Measurements from ENCODE around the gene BSG. TPM values are rescaled to one million over a fixed set of nuclear protein-coding genes. Genes with fewer than 3 reads are reported as not detected.

The BSG gene
- total and polyA plus RNA-seq, 9 of the 15 experiments (the other 6 are each of a cell fraction or from before 2014, with no cell fraction given) = 4.6 to 495 (median 187) TPM

DNA sequence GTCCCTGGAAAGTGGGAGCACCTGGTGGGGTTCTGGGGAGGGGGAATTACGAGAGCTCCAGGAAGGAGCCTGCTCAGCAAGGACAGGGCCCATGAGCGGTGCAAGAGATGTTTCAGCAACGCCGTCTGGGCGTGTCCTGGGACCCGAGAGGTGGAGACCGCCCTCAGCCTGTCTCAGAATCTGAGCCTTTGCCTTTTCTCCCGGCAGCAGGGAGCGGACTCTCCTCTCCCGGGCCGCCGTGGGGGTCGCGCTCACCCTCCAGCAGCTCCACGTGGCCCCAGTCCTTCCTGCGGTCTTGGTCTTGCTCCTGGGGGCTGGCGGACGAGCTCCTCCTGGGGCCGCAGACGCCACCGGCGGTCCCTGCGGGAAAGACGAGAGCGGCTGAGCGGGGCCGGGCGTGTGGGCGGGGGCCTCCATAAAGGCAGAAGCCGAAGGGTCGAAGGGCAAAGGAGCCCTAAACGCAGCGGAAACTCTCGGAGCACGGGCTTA is 60.2 kb downstream of the BSG start (continued):
- TF ChIP-seq ZC3H4 (CRISPR knock-in tag; IDR thresholded peaks at IDR 0.05; ENCODE audit: borderline replicate concordance) = no peak
- TF ChIP-seq, protein P1, sequence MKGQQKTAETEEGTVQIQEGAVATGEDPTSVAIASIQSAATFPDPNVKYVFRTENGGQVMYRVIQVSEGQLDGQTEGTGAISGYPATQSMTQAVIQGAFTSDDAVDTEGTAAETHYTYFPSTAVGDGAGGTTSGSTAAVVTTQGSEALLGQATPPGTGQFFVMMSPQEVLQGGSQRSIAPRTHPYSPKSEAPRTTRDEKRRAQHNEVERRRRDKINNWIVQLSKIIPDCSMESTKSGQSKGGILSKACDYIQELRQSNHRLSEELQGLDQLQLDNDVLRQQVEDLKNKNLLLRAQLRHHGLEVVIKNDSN (CRISPR knock-in tag; IDR thresholded peaks at IDR 0.05) = 0 out of 2 replicates have a peak, but pooled peaks have one; percentile 29
- TF ChIP-seq, protein P2, sequence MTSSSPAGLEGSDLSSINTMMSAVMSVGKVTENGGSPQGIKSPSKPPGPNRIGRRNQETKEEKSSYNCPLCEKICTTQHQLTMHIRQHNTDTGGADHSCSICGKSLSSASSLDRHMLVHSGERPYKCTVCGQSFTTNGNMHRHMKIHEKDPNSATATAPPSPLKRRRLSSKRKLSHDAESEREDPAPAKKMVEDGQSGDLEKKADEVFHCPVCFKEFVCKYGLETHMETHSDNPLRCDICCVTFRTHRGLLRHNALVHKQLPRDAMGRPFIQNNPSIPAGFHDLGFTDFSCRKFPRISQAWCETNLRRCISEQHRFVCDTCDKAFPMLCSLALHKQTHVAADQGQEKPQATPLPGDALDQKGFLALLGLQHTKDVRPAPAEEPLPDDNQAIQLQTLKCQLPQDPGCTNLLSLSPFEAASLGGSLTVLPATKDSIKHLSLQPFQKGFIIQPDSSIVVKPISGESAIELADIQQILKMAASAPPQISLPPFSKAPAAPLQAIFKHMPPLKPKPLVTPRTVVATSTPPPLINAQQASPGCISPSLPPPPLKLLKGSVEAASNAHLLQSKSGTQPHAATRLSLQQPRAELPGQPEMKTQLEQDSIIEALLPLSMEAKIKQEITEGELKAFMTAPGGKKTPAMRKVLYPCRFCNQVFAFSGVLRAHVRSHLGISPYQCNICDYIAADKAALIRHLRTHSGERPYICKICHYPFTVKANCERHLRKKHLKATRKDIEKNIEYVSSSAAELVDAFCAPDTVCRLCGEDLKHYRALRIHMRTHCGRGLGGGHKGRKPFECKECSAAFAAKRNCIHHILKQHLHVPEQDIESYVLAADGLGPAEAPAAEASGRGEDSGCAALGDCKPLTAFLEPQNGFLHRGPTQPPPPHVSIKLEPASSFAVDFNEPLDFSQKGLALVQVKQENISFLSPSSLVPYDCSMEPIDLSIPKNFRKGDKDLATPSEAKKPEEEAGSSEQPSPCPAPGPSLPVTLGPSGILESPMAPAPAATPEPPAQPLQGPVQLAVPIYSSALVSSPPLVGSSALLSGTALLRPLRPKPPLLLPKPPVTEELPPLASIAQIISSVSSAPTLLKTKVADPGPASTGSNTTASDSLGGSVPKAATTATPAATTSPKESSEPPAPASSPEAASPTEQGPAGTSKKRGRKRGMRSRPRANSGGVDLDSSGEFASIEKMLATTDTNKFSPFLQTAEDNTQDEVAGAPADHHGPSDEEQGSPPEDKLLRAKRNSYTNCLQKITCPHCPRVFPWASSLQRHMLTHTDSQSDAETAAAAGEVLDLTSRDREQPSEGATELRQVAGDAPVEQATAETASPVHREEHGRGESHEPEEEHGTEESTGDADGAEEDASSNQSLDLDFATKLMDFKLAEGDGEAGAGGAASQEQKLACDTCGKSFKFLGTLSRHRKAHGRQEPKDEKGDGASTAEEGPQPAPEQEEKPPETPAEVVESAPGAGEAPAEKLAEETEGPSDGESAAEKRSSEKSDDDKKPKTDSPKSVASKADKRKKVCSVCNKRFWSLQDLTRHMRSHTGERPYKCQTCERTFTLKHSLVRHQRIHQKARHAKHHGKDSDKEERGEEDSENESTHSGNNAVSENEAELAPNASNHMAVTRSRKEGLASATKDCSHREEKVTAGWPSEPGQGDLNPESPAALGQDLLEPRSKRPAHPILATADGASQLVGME (CRISPR knock-in tag; IDR thresholded peaks at IDR 0.05) = no peak
- TF ChIP-seq, protein P3, sequence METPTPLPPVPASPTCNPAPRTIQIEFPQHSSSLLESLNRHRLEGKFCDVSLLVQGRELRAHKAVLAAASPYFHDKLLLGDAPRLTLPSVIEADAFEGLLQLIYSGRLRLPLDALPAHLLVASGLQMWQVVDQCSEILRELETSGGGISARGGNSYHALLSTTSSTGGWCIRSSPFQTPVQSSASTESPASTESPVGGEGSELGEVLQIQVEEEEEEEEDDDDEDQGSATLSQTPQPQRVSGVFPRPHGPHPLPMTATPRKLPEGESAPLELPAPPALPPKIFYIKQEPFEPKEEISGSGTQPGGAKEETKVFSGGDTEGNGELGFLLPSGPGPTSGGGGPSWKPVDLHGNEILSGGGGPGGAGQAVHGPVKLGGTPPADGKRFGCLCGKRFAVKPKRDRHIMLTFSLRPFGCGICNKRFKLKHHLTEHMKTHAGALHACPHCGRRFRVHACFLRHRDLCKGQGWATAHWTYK (CRISPR knock-in tag; IDR thresholded peaks at IDR 0.05) = no peak
- no peak for TF ChIP-seq FIP1L1 (IDR thresholded peaks at IDR 0.05; ENCODE audit: low read depth, low read length, poor library complexity, severe bottlenecking)
- TF ChIP-seq STAT5A (IDR thresholded peaks at IDR 0.05; ENCODE audit: borderline replicate concordance, low read length) = no peak
- TF ChIP-seq KDM1A (IDR thresholded peaks at IDR 0.05) = no peak
- TF ChIP-seq BRD9 (IDR thresholded peaks at IDR 0.05; ENCODE audit: low read depth, partially characterized antibody) = no peak
- TF ChIP-seq ZNF239 (CRISPR knock-in tag; IDR thresholded peaks at IDR 0.05) = no peak
- TF ChIP-seq RBM17 (IDR thresholded peaks at IDR 0.05; ENCODE audit: borderline replicate concordance, low read depth, low read length) = no peak
- TF ChIP-seq ZNF197 (CRISPR knock-in tag; IDR thresholded peaks at IDR 0.05; ENCODE audit: low read depth) = no peak
- TF ChIP-seq ZFPM2 (CRISPR knock-in tag; IDR thresholded peaks at IDR 0.05) = no peak
- no peak for TF ChIP-seq FOXA1 (IDR thresholded peaks at IDR 0.05; ENCODE audit: borderline replicate concordance)
- TF ChIP-seq ZNF3 (CRISPR knock-in tag; IDR thresholded peaks at IDR 0.05) = no peak
- no peak for TF ChIP-seq POLR2AphosphoS2 (IDR thresholded peaks at IDR 0.05; ENCODE audit: low read length)
- TF ChIP-seq ZNF785 (CRISPR knock-in tag; IDR thresholded peaks at IDR 0.05) = no peak
- TF ChIP-seq, protein P4, sequence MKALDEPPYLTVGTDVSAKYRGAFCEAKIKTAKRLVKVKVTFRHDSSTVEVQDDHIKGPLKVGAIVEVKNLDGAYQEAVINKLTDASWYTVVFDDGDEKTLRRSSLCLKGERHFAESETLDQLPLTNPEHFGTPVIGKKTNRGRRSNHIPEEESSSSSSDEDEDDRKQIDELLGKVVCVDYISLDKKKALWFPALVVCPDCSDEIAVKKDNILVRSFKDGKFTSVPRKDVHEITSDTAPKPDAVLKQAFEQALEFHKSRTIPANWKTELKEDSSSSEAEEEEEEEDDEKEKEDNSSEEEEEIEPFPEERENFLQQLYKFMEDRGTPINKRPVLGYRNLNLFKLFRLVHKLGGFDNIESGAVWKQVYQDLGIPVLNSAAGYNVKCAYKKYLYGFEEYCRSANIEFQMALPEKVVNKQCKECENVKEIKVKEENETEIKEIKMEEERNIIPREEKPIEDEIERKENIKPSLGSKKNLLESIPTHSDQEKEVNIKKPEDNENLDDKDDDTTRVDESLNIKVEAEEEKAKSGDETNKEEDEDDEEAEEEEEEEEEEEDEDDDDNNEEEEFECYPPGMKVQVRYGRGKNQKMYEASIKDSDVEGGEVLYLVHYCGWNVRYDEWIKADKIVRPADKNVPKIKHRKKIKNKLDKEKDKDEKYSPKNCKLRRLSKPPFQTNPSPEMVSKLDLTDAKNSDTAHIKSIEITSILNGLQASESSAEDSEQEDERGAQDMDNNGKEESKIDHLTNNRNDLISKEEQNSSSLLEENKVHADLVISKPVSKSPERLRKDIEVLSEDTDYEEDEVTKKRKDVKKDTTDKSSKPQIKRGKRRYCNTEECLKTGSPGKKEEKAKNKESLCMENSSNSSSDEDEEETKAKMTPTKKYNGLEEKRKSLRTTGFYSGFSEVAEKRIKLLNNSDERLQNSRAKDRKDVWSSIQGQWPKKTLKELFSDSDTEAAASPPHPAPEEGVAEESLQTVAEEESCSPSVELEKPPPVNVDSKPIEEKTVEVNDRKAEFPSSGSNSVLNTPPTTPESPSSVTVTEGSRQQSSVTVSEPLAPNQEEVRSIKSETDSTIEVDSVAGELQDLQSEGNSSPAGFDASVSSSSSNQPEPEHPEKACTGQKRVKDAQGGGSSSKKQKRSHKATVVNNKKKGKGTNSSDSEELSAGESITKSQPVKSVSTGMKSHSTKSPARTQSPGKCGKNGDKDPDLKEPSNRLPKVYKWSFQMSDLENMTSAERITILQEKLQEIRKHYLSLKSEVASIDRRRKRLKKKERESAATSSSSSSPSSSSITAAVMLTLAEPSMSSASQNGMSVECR (CRISPR knock-in tag; IDR thresholded peaks at IDR 0.05) = peak; percentile 75
